ENCODE measurements around the gene GMDS.

The GMDS gene

GRCh38 chr6:2030682-2031244 is 214.6 kb downstream of the GMDS start:
- DNase-seq, result no peak

GRCh38 chr6:2029952-2030351 is 215.5 kb downstream of the GMDS start:
- no peak for DNase-seq

- no peak for DNase-seq
Observed at GRCh38 chr6:2029130-2029794, 216.1 kb downstream of the GMDS start.

GRCh38 chr6:2028457-2029038 is 216.9 kb downstream of the GMDS start:
- peak; percentile 61 for DNase-seq

- DNase-seq, result no peak
Observed at GRCh38 chr6:2026133-2026532, 219.3 kb downstream of the GMDS start.

GRCh38 chr6:2021713-2022125 is 223.7 kb downstream of the GMDS start:
- peak; percentile 46 for DNase-seq

GRCh38 chr6:2020909-2021308 is 224.5 kb downstream of the GMDS start:
- peak; percentile 26 for DNase-seq

GRCh38 chr6:2019051-2019450 is 226.4 kb downstream of the GMDS start:
- DNase-seq, result no peak

GRCh38 chr6:2016040-2016439 is 229.4 kb downstream of the GMDS start:
- DNase-seq, result no peak

GRCh38 chr6:2008383-2008976 is 236.9 kb downstream of the GMDS start:
- DNase-seq, result no peak

- DNase-seq, result no peak
Observed at GRCh38 chr6:2007165-2007564, 238.2 kb downstream of the GMDS start.

GRCh38 chr6:2004888-2005287 is 240.5 kb downstream of the GMDS start:
- no peak for DNase-seq

- no peak for DNase-seq
Observed at GRCh38 chr6:2000962-2001361, 244.4 kb downstream of the GMDS start.

- no peak for DNase-seq
Observed at GRCh38 chr6:1997702-1998101, 247.7 kb downstream of the GMDS start.

- no peak for DNase-seq
Observed at GRCh38 chr6:1995636-1996035, 249.8 kb downstream of the GMDS start.

GRCh38 chr6:1993042-1993441 is 252.4 kb downstream of the GMDS start:
- DNase-seq, result no peak

GRCh38 chr6:1991332-1991878 is 254.0 kb downstream of the GMDS start:
- no peak for DNase-seq

GRCh38 chr6:1988843-1989242 is 256.6 kb downstream of the GMDS start:
- DNase-seq, result no peak

GRCh38 chr6:1987640-1988039 is 257.8 kb downstream of the GMDS start:
- DNase-seq, result no peak

- DNase-seq, result no peak
Observed at GRCh38 chr6:1986454-1987243, 258.8 kb downstream of the GMDS start.

GRCh38 chr6:1984346-1984994 is 260.9 kb downstream of the GMDS start:
- no peak for DNase-seq

GRCh38 chr6:1983850-1984249 is 261.6 kb downstream of the GMDS start:
- no peak for DNase-seq

GRCh38 chr6:1972962-1973361 is 272.4 kb downstream of the GMDS start:
- peak; percentile 58 for DNase-seq

Measured in hematopoietic multipotent progenitor cell treated with erythropoietin and hydrocortisone succinate and interleukin-3 and kit ligand, for 6 days (in vitro differentiated cells).